A673 (cell line): Measurements from ENCODE around the gene BRAF.

Experiments
- EZH2 ChIP-seq: fragments of 200-600 bp; sonication (generic); IDR thresholded peaks from 2 replicates; pipeline ENCODE4 v1.6.1; 2017; ENCODE audit warnings: borderline replicate concordance, low read depth, mild to moderate bottlenecking, mixed read lengths, antibody characterized with exemption, low read length; ENCODE audit not compliant: poor library complexity, severe bottlenecking
- TF ChIP-seq, protein P1 (sequence below): fragments of 300-800, 200-600 bp; sonication (generic); conservative IDR thresholded peaks from 2 replicates; pipeline ENCODE4 v1.5.1; 2017; ENCODE audit warnings: low read depth, mild to moderate bottlenecking, antibody characterized with exemption, low read length, moderate library complexity, mixed read lengths

DNA sequence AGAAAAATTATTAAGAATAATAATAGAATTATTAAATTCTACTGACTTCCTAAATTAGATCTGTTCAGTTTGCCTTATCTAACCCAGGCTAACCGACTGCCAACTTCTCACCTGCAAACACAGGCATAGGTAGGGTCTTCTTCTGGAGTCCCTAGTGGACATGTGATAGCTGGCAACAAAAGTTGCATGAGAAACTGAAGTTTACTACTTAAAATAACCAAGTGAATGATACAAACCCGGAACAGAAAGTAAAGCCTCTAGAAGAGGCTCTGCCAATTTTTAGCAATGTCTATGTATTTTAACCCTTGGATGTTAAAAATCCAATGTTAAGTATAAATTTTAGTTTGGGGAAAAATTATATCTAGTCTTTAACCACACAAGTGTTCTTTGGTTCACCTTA lies 190.6 kb downstream of the BRAF start:
- TF ChIP-seq, protein P1, sequence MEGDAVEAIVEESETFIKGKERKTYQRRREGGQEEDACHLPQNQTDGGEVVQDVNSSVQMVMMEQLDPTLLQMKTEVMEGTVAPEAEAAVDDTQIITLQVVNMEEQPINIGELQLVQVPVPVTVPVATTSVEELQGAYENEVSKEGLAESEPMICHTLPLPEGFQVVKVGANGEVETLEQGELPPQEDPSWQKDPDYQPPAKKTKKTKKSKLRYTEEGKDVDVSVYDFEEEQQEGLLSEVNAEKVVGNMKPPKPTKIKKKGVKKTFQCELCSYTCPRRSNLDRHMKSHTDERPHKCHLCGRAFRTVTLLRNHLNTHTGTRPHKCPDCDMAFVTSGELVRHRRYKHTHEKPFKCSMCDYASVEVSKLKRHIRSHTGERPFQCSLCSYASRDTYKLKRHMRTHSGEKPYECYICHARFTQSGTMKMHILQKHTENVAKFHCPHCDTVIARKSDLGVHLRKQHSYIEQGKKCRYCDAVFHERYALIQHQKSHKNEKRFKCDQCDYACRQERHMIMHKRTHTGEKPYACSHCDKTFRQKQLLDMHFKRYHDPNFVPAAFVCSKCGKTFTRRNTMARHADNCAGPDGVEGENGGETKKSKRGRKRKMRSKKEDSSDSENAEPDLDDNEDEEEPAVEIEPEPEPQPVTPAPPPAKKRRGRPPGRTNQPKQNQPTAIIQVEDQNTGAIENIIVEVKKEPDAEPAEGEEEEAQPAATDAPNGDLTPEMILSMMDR: no peak
- TF ChIP-seq EZH2: no peak
